ENCODE results near the gene RAD51B. TPM values are rescaled to one million over a fixed set of nuclear protein-coding genes. Genes with fewer than 3 reads are reported as not detected.
"Not testable (repeated sequence)": the region's sequence is repeated elsewhere in the genome, so short reads cannot be mapped to it uniquely, and the experiment has no call there.

RAD51B gene
- total RNA-seq, 1 donor from 2014 or later = 14.7 TPM

GRCh38 chr14:68285421-68286179 lies 466.0 kb downstream of the RAD51B start:
- DNase-seq (ENCODE audit: low spot score) = no peak

DNA sequence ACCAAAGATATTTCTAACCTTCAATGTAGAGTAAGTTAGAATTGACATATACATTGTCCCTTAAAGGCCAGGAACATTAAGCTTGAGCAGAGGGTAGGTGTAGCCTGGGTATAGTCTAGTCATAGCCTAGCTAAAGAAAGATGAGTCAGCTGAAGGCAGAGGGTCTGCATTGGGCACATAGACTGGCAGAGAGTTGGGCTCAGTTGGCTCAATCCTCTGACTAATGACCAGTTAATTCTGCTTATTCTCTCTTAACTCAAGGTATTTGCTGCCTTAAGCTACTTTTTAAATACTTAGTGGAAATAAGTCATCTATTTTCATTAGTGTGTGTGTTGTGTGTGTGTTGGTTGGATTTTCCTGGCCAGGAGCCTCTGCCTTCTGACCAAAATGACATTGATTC lies 467.1 kb downstream of the RAD51B start:
- DNase-seq (ENCODE audit: low spot score) = no peak

- not testable (repeated sequence) for DNase-seq (ENCODE audit: low spot score)
These were observed 469.9 kb downstream of the RAD51B start for GRCh38 chr14:68289452-68289851.

DNA sequence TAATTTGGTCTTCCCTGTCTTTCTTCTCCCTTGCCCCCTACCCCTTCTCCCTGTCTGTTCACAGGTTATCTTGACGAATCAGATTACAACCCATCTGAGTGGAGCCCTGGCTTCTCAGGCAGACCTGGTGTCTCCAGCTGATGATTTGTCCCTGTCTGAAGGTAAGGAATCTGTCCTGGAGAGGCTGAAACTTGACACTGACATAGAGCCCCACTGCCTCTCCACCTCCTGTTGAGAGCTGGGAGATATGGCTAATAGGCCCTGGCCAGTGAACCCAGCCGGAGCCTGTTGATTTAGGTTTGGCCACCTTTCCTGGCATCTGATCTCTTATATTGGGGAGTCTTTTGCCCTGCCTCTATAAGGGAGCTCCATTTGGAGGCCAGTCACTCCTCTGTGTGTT lies 472.2 kb downstream of the RAD51B start:
- no peak for DNase-seq (ENCODE audit: low spot score)

- DNase-seq (ENCODE audit: low spot score) = no peak
These were observed 473.0 kb downstream of the RAD51B start for GRCh38 chr14:68292441-68293215.

GRCh38 chr14:68293404-68293803 lies 473.8 kb downstream of the RAD51B start:
- no peak for DNase-seq (ENCODE audit: low spot score)

DNA sequence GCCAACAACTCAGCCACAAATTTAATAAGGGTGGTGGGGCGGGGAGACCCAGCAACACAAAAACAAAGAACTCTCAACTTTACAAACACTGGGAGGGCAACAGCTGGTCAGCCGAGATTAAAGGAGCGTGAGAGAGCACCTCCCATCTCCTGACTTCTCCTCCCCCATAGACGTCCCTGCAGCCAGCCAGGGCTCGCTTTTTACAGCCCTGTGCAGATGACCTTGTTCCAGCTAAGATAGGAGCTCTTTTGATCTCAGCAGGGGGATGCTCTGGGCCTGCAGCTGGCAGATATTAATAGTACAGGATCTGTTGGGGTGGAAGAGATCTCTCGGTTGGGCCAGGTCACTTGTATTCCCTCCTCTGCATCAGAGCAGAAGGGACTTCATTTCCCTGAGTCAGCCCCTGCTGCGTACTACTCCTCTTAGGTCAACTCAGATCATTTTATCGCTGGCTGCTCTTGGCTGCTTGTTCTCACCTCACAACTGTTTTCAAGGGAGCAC lies 475.8 kb downstream of the RAD51B start:
- no peak for DNase-seq (ENCODE audit: low spot score)

- DNase-seq (ENCODE audit: low spot score) = no peak
These were observed 477.5 kb downstream of the RAD51B start for GRCh38 chr14:68297039-68297438.

DNA sequence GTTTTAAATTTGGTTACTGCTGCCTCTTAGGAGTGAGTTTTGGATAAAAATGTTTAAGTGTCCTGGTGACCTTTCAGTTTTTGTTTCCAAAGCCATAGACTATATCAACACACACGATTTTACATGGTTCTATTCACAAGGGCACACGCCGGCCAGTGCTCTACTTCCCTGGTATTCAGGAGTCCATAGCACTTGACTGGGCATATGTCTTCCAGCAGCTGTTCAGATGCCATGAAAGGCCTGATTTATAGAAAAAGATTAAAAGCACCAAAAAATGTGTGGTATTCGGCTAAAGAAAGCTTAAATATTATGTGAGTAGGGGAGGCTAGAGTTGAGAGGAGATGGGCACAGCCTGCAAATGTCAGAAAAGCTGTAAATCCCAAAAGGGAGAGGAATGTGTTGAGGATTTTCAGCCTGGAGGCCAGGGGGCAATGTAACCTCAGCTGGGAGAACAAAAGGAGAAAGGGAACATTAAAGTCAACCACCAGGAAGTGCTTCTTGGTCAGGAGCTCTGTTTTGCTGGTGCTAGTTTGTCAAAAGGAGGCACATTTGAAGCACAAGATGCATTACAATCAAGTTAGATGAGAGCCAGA lies 478.4 kb downstream of the RAD51B start:
- no peak for DNase-seq (ENCODE audit: low spot score)

- DNase-seq (ENCODE audit: low spot score) = no peak
These were observed 481.0 kb downstream of the RAD51B start for GRCh38 chr14:68300608-68301007.

- no peak for DNase-seq (ENCODE audit: low spot score)
These were observed 481.6 kb downstream of the RAD51B start for GRCh38 chr14:68301219-68301618.

GRCh38 chr14:68302938-68303337 lies 483.4 kb downstream of the RAD51B start:
- not testable (repeated sequence) for DNase-seq (ENCODE audit: low spot score)

DNA sequence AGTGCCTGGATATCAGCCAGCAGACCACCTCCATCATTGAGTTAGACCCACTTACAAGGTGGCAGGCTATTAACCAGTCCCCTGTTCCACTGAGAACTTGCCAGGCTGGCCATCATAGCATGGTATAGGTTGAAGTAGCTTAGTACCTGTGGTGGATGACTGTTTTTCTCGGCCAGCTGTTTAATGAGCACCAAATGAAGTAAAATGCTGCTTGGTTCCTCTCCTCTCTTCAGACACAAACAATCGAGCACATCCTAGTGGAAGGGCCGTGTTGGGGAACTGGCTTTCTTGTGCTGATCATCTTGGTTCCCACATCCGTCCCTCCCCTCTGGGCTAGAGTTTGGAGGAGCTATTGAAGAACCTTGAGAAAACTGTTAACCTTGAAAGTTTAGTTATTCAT lies 486.2 kb downstream of the RAD51B start:
- no peak for DNase-seq (ENCODE audit: low spot score)

DNA sequence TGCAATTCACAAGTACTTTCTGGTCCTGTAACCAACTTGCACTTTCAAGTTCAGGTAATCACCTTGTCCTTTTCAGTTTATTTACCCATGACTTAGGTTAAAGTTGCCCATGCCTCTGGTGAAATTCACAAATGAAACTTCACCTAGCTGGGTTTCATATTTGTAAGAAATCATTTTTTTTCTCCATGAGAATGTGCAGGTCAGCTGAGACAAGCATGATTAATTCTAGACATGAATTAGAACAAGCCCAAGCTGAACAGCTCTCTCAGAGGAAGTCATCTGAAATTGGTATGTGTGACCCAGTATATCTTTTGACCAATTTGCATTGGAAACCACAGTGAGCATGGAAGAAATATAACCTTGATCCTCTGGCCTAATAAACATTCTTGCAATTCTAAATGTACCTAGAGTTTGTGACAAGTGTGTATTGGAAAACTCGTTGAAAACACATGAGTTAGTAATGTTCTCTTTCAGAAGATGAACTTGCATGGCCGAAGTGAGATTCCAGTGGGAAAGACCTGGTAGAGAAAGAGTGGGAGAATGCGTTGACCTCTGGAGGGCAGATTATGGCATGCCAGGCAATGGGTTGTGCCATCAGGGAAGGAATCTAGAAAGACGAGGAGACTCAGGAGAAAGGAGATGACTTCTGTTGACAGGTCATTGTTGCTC lies 486.8 kb downstream of the RAD51B start:
- DNase-seq (ENCODE audit: low spot score) = no peak

- no peak for DNase-seq (ENCODE audit: low spot score)
These were observed 487.6 kb downstream of the RAD51B start for GRCh38 chr14:68306934-68307789.

- DNase-seq (ENCODE audit: low spot score) = no peak
These were observed 488.2 kb downstream of the RAD51B start for GRCh38 chr14:68307790-68308168.

GRCh38 chr14:68308726-68309520 lies 489.3 kb downstream of the RAD51B start:
- DNase-seq (ENCODE audit: low spot score) = no peak

DNA sequence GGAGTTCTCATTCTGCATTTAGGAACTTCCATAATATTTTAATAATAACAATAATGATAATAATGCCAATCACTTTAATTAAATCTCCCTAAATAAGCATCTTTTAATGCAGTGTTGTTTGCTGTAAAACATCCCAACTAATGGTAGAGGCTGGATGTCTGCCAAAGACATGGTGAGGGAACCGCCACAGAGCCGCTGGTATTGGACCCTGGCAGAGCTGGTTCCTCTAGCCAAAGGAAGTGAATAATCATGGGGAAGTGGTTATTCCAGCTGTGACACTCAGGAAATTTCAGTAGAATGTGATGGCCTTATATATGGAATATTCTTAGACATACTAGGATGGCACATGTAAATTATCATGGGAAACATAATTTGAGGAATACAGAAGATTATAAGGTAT lies 490.0 kb downstream of the RAD51B start:
- no peak for DNase-seq (ENCODE audit: low spot score)

- DNase-seq (ENCODE audit: low spot score) = no peak
These were observed 492.7 kb downstream of the RAD51B start for GRCh38 chr14:68312300-68312699.

Data from mesenteric fat pad (tissue), 1 donor.